Ishikawa (cell line): Measurements from ENCODE around the gene MN1.

Experiments
- CEBPB ChIP-seq: IDR thresholded peaks from 2 replicates; pipeline ENCODE4 v1.6.1; 2012
- CREB1 ChIP-seq: IDR thresholded peaks from 2 replicates; pipeline ENCODE4 v1.6.1; 2012; ENCODE audit warnings: low read depth
- EGR1 ChIP-seq: IDR thresholded peaks from 2 replicates; pipeline ENCODE4 v1.6.1; 2012
- EP300 ChIP-seq: IDR thresholded peaks from 2 replicates; pipeline ENCODE4 v1.6.1; 2012; ENCODE audit warnings: borderline replicate concordance
- FOXM1 ChIP-seq: IDR thresholded peaks from 2 replicates; pipeline ENCODE4 v1.6.1; 2012; ENCODE audit warnings: low read depth, borderline replicate concordance
- NFIC ChIP-seq: IDR thresholded peaks from 2 replicates; pipeline ENCODE4 v1.6.1; 2012
- RAD21 ChIP-seq: IDR thresholded peaks from 2 replicates; pipeline ENCODE4 v1.6.1; 2012; ENCODE audit warnings: low read depth
- REST ChIP-seq: IDR thresholded peaks from 2 replicates; pipeline ENCODE4 v1.6.1; 2012; ENCODE audit warnings: low read depth, mild to moderate bottlenecking
- TAF1 ChIP-seq: IDR thresholded peaks from 2 replicates; pipeline ENCODE4 v1.6.1; 2012; ENCODE audit warnings: low read depth, mild to moderate bottlenecking
- TCF12 ChIP-seq: IDR thresholded peaks from 2 replicates; pipeline ENCODE4 v1.6.1; 2012; ENCODE audit warnings: low read depth
- TEAD4 ChIP-seq: IDR thresholded peaks from 2 replicates; pipeline ENCODE4 v1.6.1; 2012
- USF1 ChIP-seq: IDR thresholded peaks from 2 replicates; pipeline ENCODE4 v1.6.1; 2012
- YY1 ChIP-seq: IDR thresholded peaks from 2 replicates; pipeline ENCODE4 v1.6.1; 2012; ENCODE audit warnings: low read depth
- ZBTB7A ChIP-seq: IDR thresholded peaks from 2 replicates; pipeline ENCODE4 v1.6.1; 2012; ENCODE audit warnings: low read depth
- TF ChIP-seq, protein P1 (sequence below): IDR thresholded peaks from 2 replicates; pipeline ENCODE4 v1.6.1; 2012

MN1 gene

DNA sequence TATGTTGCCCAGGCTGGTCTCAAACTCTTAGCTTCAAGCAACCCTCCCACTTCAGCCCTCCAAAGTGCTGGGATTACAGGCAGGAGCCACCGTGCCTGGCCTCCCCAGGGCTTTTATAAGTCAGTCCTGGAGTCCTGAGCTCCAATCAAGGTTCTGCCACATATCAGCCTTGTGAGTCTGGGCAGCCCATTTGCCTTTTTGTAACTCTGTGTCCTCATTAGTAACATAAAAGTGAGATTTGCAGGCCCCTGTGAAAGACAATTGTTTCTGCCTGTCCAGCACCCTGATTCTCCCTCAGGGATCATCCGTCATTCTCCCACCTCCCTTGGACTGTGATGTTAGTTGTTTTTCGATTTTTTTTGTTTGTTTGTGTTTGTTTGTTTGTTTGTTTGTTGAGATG lies 89.8 kb downstream of the MN1 start:
- no peak for TF ChIP-seq CREB1
- no peak for TF ChIP-seq YY1
- TF ChIP-seq TEAD4: no peak
- TF ChIP-seq NFIC: no peak
- TF ChIP-seq TCF12: no peak
- TF ChIP-seq RAD21: no peak
- TF ChIP-seq TAF1: no peak

DNA sequence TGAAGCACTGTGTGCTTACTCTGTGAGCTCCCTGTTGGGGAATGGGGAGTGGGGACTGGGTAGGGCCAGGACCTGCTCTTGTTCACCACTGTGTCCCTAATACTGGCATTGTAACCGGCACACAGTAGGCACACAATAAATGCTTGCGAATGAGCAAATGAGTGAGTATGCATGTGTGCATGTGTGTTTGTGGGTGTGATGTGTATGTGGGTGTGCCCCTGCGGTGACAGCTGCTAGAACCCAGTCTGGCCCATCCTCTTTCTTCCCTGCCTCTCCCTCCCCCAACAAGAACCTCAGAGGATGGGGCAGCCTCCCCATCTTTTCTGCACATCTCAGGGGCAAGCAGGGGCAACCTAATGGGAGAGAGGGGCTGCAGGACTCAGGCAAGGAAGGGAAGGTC lies 90.5 kb downstream of the MN1 start:
- TF ChIP-seq FOXM1 (no peak), EGR1 (no peak), RAD21 (no peak), CREB1 (no peak), CEBPB (no peak), TCF12 (no peak), TAF1 (no peak), ZBTB7A (no peak), NFIC (no peak)

DNA sequence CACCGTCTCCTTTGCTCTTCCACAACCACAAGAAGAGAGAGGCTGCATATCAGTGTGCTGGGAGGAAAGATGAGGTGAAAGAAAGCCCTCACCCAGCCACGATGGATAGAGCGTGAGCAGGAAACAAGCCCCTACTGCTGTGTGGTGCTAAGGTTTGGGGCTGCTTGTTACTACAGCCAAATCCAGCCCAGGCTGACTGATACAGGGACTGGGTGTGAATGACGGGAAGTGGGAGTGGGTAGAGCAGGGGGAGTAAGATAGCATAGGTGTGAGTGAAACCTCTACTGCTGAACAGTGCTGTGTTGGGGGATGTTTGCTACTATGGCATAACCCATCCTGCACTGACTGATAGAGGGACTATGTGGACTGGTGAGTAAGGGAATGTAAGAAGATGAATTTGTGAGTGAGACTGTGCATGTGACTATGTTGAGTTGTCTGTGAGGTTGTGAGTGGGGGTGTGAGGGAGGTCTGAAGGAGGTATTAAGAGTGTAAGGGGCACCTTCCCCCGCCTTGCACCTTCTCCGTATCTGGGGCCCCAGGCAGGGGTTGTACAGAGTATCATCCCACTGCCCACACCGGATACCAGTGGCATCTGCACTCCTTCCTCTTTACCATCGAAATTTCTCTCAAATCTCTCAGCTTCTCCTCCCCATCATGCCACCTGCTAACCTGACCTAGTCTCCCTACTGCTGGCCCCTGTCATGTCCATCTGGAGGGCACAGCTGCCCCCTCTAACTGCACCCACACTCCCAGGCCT lies 91.5 kb downstream of the MN1 start:
- no peak for TF ChIP-seq FOXM1
- no peak for TF ChIP-seq NFIC
- no peak for TF ChIP-seq REST
- no peak for TF ChIP-seq ZBTB7A
- no peak for TF ChIP-seq EP300
- no peak for TF ChIP-seq EGR1
- no peak for TF ChIP-seq CEBPB
- TF ChIP-seq USF1: no peak
- no peak for TF ChIP-seq TEAD4
- no peak for TF ChIP-seq TCF12
- TF ChIP-seq CREB1: no peak
- TF ChIP-seq TAF1: no peak
- TF ChIP-seq RAD21: no peak
- TF ChIP-seq, protein P1, sequence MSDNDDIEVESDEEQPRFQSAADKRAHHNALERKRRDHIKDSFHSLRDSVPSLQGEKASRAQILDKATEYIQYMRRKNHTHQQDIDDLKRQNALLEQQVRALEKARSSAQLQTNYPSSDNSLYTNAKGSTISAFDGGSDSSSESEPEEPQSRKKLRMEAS: no peak

- TF ChIP-seq TAF1 (no peak), EP300 (no peak), TCF12 (no peak), RAD21 (no peak), NFIC (no peak), CREB1 (no peak), FOXM1 (no peak), TEAD4 (no peak), ZBTB7A (no peak), USF1 (no peak), REST (no peak), CEBPB (no peak), EGR1 (no peak), YY1 (no peak)
- TF ChIP-seq, protein P1: no peak
Measured at GRCh38 chr22:27706489-27706888, 95.1 kb downstream of the MN1 start.

DNA sequence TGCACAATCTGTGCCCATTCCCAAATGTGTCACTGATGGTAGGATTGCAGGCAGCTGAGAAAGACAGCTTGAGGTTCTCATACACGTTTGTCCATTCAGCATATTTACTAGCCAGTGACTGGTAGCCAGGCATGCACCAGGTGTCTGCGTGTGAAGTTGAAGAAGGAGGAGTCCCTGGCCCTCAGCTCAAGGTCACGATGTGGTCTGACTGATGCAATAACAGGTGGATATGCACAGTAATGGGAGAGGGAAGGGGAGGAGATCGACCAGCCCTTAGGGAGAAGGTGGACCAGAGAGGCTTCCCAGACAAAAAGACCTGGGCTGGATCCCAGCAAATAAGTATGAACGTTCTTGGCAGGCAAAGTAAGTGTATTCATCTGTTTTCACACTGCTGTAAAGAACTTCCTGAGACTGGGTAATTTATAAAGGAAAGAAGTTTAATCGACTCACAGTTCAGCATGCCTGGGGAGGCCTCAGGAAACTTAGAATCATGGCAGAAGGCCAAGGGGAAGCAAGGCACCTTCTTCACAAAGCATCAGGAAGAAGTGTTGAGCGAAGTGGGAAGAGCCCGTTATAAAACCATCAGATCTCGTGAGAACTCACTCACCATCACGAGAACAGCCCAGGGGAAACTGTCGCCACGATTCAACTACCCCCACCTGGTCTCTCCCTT lies 96.0 kb downstream of the MN1 start:
- no peak for TF ChIP-seq NFIC
- TF ChIP-seq TEAD4: no peak
- no peak for TF ChIP-seq TCF12
- TF ChIP-seq CREB1: no peak
- TF ChIP-seq CEBPB: no peak
- TF ChIP-seq FOXM1: no peak
- TF ChIP-seq EP300: no peak
- TF ChIP-seq USF1: no peak
- TF ChIP-seq RAD21: no peak
- no peak for TF ChIP-seq YY1
- TF ChIP-seq EGR1: no peak
- TF ChIP-seq, protein P1: no peak
